A673 (cell line): ENCODE measurements around the gene LEF1. TPM values are rescaled to one million over a fixed set of nuclear protein-coding genes. Genes with fewer than 3 reads are reported as not detected.
"Not testable (repeated sequence)": the region's sequence is repeated elsewhere in the genome, so short reads cannot be mapped to it uniquely, and the experiment has no call there.

Experiments
- BruUV-seq: library from RNA; stranded (reverse); fragments of 400-500 nt; replicated peaks from 2 replicates; lab custom pipeline; 2021; lab: Mats Ljungman, UMichigan
- CTCF ChIA-PET: fragments of 300-600 bp; sonication (Branson Sonifier 250); formaldehyde crosslinking; loops from one replicate; lab custom pipeline; 2022; ENCODE audit warnings: antibody characterized with exemption; lab: Charles Lee
- POLR2A ChIA-PET: fragments of 300-600 bp; sonication (Branson Sonifier 250); formaldehyde crosslinking; loops from one replicate; lab custom pipeline; 2022; ENCODE audit warnings: antibody characterized with exemption; ENCODE audit not compliant: low non-redundant PET; lab: Charles Lee
- DNase-seq: peaks from one replicate; pipeline ENCODE4 v3.0.0-alpha.2; 2015; ENCODE audit warnings: low spot score
- H3K27ac ChIP-seq: fragments of 200-600 bp; sonication (generic); 2 replicates; pipeline ENCODE4 v1.5.1; 2016; ENCODE audit warnings: mixed run types, low read depth, mild to moderate bottlenecking, mixed read lengths, antibody characterized with exemption, low read length; ENCODE audit not compliant: poor library complexity, severe bottlenecking
- H3K27me3 ChIP-seq: fragments of 200-600 bp; sonication (generic); replicated peaks from 2 replicates; pipeline ENCODE4 v1.6.1; 2017; ENCODE audit warnings: mixed run types, low read depth, mild to moderate bottlenecking, mixed read lengths, antibody characterized with exemption, low read length; ENCODE audit not compliant: insufficient read depth, poor library complexity
- H3K36me3 ChIP-seq: fragments of 200-600 bp; sonication (generic); 2 replicates; pipeline ENCODE4 v1.6.1; 2016; ENCODE audit warnings: mixed run types, mild to moderate bottlenecking, mixed read lengths, antibody characterized with exemption, low read length; ENCODE audit not compliant: insufficient read depth, poor library complexity, severe bottlenecking
- H3K4me1 ChIP-seq: fragments of 200-600 bp; sonication (generic); 2 replicates; pipeline ENCODE4 v1.6.1; 2017; ENCODE audit warnings: mixed run types, mild to moderate bottlenecking, mixed read lengths, antibody characterized with exemption, low read length; ENCODE audit not compliant: insufficient read depth, poor library complexity, severe bottlenecking
- H3K4me3 ChIP-seq: fragments of 200-600 bp; sonication (generic); 2 replicates; pipeline ENCODE4 v1.5.1; 2016; ENCODE audit warnings: low read depth, mixed run types, mild to moderate bottlenecking, mixed read lengths, low read length; ENCODE audit not compliant: poor library complexity, severe bottlenecking
- H3K9me3 ChIP-seq: fragments of 200-600 bp; sonication (generic); 2 replicates; pipeline ENCODE4 v1.6.1; 2016; ENCODE audit warnings: mixed run types, low read depth, mild to moderate bottlenecking, mixed read lengths, antibody characterized with exemption, low read length; ENCODE audit not compliant: poor library complexity, severe bottlenecking
- CTCF ChIP-seq: fragments of 300-800, 200-600 bp; sonication (generic); conservative IDR thresholded peaks from 2 replicates; pipeline ENCODE4 v1.5.1; 2017; ENCODE audit warnings: low read depth, mild to moderate bottlenecking, antibody characterized with exemption, low read length, moderate library complexity, mixed read lengths
- EZH2 ChIP-seq: fragments of 200-600 bp; sonication (generic); IDR thresholded peaks from 2 replicates; pipeline ENCODE4 v1.6.1; 2017; ENCODE audit warnings: borderline replicate concordance, low read depth, mild to moderate bottlenecking, mixed read lengths, antibody characterized with exemption, low read length; ENCODE audit not compliant: poor library complexity, severe bottlenecking
- intact Hi-C: fragments of 100-400 bp; cut with micrococcal nuclease; formaldehyde crosslinking; loops from one replicate; pipeline ENCODE4 v1.10.0; 2022; ENCODE audit not compliant: unreplicated experiment
- total RNA-seq: library from RNA; stranded (reverse); gene quantifications from 2 replicates; pipeline ENCODE4 v1.2.3, GENCODE V29; 2021

LEF1 gene
- total RNA-seq, 1 experiment from 2014 or later: 2.5 TPM

GRCh38 chr4:108052558-108053120, 116.1 kb downstream of the LEF1 start:
- no peak for TF ChIP-seq CTCF
- TF ChIP-seq EZH2: no peak
- intact Hi-C loops: no loop called here
- DNase-seq: no peak
- Histone ChIP-seq H3K4me3 (no peak overlapping the region), H3K27ac (no peak overlapping the region), H3K36me3 (no peaks in the 10 kb centered on the region), H3K4me1 (no peaks in the 10 kb centered on the region), H3K9me3 (no peaks in the 10 kb centered on the region), H3K27me3 (no peaks in the 10 kb centered on the region)
- CTCF ChIA-PET: no interaction called here
- BruUV-seq: no TSS peak
- POLR2A ChIA-PET: interaction anchor here (0.6 kb wide), 1 partner anchor 540 kb away, joined by 8 read pairs; no protein-coding TSS in a partner anchor

DNA sequence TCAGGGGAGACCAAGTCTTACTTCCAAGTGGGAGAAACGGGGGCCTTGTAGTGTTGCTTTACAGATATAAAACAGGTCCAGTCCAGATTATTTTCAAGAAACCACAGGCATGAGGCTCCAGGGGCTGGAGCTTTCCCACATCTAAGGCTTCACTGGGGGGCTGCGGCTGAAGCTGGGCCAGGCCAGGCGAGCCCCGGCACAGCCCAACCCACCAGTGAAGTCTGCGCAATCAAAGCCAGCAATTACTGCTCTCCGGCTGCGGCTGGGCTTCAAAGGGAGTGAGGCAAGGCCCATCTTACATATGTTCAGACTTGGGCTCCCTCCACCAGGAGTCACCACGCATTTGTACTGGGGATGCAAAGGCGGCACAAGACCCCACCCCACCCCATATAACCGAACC, 117.4 kb downstream of the LEF1 start:
- Histone ChIP-seq H3K27ac (no peak overlapping the region), H3K4me1 (no peaks in the 10 kb centered on the region), H3K9me3 (no peaks in the 10 kb centered on the region), H3K27me3 (no peaks in the 10 kb centered on the region), H3K36me3 (no peaks in the 10 kb centered on the region), H3K4me3 (no peak overlapping the region)
- intact Hi-C loops: no loop called here
- ChIA-PET CTCF (no interaction called here), POLR2A (no interaction called here)
- no TSS peak for BruUV-seq
- no peak for DNase-seq
- TF ChIP-seq EZH2 (no peak), CTCF (no peak)

DNA sequence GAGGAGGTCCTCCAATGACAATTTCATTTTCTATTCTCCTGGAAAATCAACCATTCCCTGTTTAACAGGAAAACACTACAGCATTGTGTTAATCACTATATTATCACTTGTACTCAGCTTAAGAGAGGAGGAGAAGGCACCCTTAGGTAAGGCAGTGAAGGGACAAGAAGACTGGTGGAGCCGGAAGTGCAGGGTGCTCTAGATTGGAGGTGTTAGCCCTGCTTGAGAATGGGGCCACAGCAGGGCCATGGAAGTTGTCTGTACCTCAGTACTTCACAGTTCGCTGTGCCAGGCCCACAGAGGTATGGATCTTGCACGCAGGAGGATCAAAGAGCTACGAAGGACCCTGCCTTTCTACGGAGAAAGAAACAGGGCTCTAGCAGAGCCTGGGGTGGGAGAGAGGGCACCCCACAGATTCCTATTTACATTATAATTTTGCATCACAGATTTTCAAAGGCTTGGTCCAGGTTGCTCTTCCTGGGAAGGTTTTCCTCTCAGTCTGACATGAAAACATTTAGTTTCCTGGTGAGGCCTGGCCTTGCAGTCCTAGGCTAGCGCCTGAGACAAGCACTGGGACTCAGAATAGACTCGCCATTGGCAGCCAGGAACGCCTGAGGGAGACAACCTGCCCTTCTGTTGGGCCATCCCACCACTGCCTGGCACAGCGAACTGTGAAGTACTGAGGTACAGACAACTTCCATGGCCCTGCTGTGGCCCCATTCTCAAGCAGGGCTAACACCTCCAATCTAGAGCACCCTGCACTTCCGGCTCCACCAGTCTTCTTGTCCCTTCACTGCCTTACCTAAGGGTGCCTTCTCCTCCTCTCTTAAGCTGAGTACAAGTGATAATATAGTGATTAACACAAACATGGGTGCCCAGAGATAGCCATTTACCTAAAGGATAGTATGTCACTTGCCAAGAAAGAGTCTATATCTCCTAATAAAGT, 118.3 kb downstream of the LEF1 start:
- intact Hi-C loops: not testable (repeated sequence)

More for the DNA sequence above, 118.3 kb downstream of the LEF1 start:
- H3K9me3 ChIP-seq, BruUV-seq, H3K4me1 ChIP-seq, H3K27ac ChIP-seq, H3K4me3 ChIP-seq, CTCF ChIA-PET, POLR2A ChIA-PET, H3K27me3 ChIP-seq, H3K36me3 ChIP-seq, DNase-seq: not testable (repeated sequence)
